Neural crest cell (in vitro differentiated cells): ENCODE measurements around the gene PRKCZ. TPM values are rescaled to one million over a fixed set of nuclear protein-coding genes. Genes with fewer than 3 reads are reported as not detected.

Experiments used
- DNase-seq: peaks from one replicate; pipeline ENCODE4 v3.0.0; 2021; ENCODE audit warnings: low read depth, mixed read lengths, low spot score
- H3K27ac Mint-ChIP-seq: one replicate; pipeline ENCODE4 v1.8.0; 2021; ENCODE audit warnings: mild to moderate bottlenecking, mixed read lengths; ENCODE audit not compliant: unreplicated experiment
- H3K27me3 Mint-ChIP-seq: 2 replicates; pipeline ENCODE4 v1.8.0; 2021; ENCODE audit warnings: low read depth, mild to moderate bottlenecking, mixed read lengths
- H3K36me3 Mint-ChIP-seq: 2 replicates; pipeline ENCODE4 v1.8.0; 2021; ENCODE audit warnings: low read depth, mild to moderate bottlenecking, mixed read lengths
- H3K4me1 Mint-ChIP-seq: 2 replicates; pipeline ENCODE4 v1.8.0; 2021; ENCODE audit warnings: mixed read lengths
- H3K4me3 Mint-ChIP-seq: one replicate; pipeline ENCODE4 v1.8.0; 2021; ENCODE audit warnings: mild to moderate bottlenecking, mixed read lengths
- H3K9me3 Mint-ChIP-seq: 2 replicates; pipeline ENCODE4 v1.8.0; 2021; ENCODE audit warnings: mixed read lengths
- CTCF ChIP-seq: fragments of 200-600 bp; sonication (generic); conservative IDR thresholded peaks from 2 replicates; pipeline ENCODE4 v1.5.0; 2021; ENCODE audit warnings: antibody characterized with exemption, mild to moderate bottlenecking
- total RNA-seq: library from RNA; stranded (reverse); gene quantifications from 2 replicates; pipeline ENCODE4 v1.2.1, GENCODE V29; 2021

Gene PRKCZ
- total RNA-seq, 1 donor from 2014 or later = 8.6 TPM

- peaks cover 16% of the 10 kb centered on the region for H3K9me3 Mint-ChIP-seq
- peaks cover 4% of the 10 kb centered on the region for H3K27me3 Mint-ChIP-seq
- peak overlapping the region; percentile 50 for H3K27ac Mint-ChIP-seq
- H3K4me3 Mint-ChIP-seq = no peak overlapping the region
- peaks cover 10% of the 10 kb centered on the region for H3K36me3 Mint-ChIP-seq
- H3K4me1 Mint-ChIP-seq = peaks cover 11% of the 10 kb centered on the region
- TF ChIP-seq CTCF = no peak
- no peak for DNase-seq
Measured at GRCh38 chr1:2124446-2125198, 74.4 kb downstream of the PRKCZ start.

- H3K36me3 Mint-ChIP-seq = peaks cover 9% of the 10 kb centered on the region
- peaks cover 11% of the 10 kb centered on the region for H3K4me1 Mint-ChIP-seq
- H3K27ac Mint-ChIP-seq = no peak overlapping the region
- H3K4me3 Mint-ChIP-seq = no peak overlapping the region
- peaks cover 14% of the 10 kb centered on the region for H3K9me3 Mint-ChIP-seq
- DNase-seq = no peak
- no peak for TF ChIP-seq CTCF
- H3K27me3 Mint-ChIP-seq = peaks cover 4% of the 10 kb centered on the region
Measured at GRCh38 chr1:2125350-2126211, 75.4 kb downstream of the PRKCZ start.

GRCh38 chr1:2126331-2127186, 76.3 kb downstream of the PRKCZ start:
- Mint-ChIP-seq H3K4me3 (no peak overlapping the region), H3K9me3 (peaks cover 6% of the 10 kb centered on the region), H3K36me3 (peaks cover 3% of the 10 kb centered on the region), H3K27me3 (no peaks in the 10 kb centered on the region), H3K27ac (no peak overlapping the region), H3K4me1 (peaks cover 5% of the 10 kb centered on the region)
- no peak for TF ChIP-seq CTCF
- no peak for DNase-seq

GRCh38 chr1:2127187-2128145, 77.3 kb downstream of the PRKCZ start:
- Mint-ChIP-seq H3K9me3 (peaks cover 3% of the 10 kb centered on the region), H3K27ac (no peak overlapping the region), H3K36me3 (no peaks in the 10 kb centered on the region), H3K4me3 (no peak overlapping the region), H3K4me1 (peaks cover 11% of the 10 kb centered on the region), H3K27me3 (no peaks in the 10 kb centered on the region)
- no peak for DNase-seq
- TF ChIP-seq CTCF = no peak
